Stimulated activated naive CD4-positive, alpha-beta T cell (primary cell): Measurements from ENCODE around the gene PRCP.

Experiments
- DNase-seq, 6 experiments: peaks; one replicate each; lab custom pipeline; 2025; lab: John Stamatoyannopoulos, UW

Gene PRCP

DNA sequence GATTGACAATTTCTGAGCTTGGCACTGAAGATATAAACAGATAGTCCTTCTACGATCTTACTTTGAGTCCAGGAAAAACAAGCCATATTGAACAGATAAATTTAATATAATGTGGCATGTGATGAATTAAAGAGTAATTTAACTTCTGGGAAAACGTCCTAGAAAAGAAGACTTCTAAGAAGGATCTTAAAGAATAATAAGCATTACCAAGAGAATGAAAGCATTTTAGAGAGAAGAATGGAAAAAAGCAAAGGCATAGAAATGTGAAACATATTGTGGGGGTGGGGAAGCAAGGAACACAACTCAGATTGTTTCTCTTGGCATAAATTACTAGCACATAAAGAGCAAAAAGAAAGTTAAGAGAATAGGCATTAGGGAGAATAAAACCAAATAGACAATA is 6.7 kb upstream of the PRCP start:
- no peak for DNase-seq

GRCh38 chr11:82906236-82906635 is 6.0 kb upstream of the PRCP start:
- DNase-seq = peak in 3 of 6 experiments; percentile 24 to 60 (median 58)

DNA sequence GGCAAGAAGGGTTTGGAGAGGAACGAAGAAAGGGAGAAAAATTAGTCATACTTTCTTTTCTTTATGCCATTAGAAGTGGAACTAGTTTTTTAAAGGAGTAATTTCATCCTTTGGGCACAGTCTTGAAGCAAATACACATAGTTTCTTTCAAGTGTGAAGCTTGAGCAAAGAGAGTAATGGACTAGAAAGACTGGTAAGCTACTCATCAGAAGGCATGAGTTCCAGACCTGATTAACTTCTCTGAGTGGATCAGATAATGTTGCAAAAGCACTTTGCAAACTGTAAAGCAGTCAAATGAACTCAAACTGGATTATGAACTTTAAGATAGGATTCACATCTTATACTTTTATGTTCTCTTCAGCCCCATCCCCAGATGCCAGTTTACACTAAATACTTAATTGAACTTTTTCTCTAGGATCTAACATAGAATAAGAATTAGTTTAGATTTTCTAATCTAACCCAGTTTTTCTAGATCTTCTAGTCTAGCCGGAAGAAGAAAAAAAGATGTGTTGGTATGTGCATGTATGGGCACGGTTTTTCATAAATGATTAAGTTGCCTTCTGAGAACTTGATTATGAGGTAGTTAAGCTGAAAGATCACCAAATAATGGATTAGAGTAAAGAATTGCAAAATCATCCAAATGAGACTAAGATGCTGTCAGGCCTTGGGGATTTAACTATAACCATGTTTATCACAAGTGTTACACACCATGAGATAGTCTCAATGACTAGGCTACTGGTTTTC is 3.8 kb upstream of the PRCP start:
- no peak for DNase-seq

DNA sequence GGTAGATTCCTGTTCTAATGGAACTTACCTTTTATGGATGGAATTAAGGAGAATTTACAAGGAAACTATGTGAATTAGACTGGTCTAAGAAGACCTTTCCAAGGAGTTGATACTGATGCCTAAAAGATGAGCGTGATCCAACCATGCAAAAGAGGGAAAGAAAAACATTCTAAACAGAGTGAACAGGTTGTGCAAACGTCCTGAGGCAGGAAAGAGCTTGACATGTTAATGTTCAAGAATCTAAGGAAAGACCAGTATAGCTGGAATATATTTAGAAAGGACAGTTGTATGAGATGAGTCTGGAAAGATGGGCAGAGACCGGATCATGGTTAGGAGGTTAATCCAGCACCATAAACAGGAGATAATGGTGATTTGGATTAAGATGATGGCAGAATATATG is 2.6 kb upstream of the PRCP start:
- no peak for DNase-seq

DNA sequence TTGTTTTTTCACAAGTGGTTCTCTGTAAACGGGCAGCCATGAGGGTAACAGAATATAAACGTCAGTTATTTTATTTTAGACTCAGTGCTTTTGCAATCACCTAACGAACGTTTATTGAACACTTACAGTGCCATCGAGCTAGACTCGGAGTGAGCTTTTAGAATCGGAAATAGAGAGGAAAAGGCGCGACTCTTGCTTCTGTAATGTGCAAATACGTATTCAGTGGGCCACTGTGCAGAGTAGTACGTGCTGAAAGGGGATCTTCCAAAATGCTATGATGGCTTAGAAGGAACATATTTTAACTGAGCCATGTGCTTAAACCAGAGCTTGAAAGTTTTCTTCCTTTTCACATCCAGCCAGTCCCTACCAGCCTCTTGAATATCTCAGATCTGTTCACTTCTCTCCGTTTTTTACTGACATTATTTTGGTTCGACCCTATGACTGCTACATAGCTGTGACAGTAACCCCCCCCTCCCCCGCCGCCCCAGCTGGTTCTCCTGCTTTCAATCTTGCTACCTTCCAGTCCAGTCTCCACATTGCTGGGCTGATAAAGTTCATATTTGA is 1.8 kb upstream of the PRCP start:
- peak in 1 of 6 experiments; percentile 26 for DNase-seq

DNA sequence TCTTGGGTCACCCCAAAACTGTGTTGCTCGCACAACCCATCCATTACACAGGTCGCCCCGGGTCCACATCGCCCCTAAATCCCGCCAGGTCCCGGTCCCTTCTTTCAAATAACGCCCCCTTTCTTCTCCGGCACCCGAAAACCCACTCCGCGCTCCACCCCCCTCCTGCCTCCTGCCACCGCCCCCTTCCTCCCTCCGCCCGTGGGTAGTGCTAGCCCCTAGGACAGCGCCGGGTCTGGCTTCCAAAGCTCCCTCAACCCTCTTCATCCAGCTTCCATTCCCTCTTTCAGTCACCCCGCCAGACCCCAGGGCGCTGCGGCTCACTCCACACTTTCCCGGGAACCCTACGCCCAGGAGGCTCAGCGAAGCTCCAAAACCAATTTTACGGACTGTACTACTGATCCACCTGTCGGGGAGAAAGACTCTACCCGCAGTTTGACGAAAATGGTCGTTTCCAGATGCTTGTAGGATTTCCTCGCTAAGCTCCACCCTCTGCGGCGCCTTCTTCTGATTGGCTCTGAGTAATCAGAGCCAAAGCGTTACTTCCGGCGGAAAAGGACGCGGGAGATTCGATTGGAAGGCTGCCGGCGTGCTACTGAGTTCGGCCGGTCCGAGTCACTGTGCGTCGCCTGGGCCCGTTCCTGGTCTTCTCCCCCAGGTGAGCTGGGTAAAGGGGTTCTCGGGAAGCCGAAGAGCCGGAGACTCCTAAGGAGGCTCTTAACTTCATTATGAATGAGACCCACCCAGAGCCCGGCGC is 1.1 kb upstream of the PRCP start, which contains the start of gene DDIAS:
TSS of gene DDIAS (plus strand) at position 572 of the 757 bp plus-strand sequence. CDS start 13,003 bp downstream, outside the sequence.
- DNase-seq = peak; percentile 91 to 98 (median 94)

GRCh38 chr11:82899957-82900276 is 313 bp downstream of the PRCP start:
- no peak for DNase-seq

DNA sequence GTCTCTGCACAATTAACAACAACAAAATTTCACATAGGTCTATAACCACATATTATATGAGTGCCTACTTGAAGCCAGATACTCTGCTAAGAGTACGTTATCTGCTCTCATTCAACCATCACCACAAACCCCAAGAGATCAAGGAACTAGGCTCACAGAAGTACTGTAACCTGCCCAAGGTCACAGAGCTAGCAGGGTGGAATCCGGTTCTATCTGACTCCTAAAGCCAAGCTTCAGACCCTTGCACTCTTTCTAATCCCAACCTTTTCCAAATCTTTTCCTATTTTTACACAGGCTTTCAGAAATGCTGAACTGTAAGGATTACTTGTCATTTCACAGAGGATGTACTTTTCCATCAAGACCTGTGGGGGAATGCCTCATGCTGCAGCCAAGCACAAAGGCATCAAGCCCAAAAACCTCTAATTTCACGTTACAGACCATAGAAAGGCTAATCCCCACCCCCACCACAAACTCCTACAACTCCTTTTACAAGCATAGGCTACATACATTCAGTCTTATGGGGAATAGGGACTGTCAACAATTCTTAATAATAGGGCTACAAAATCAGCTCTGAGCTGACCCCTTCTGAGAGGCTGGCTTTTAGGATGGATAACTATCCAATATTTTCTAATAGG is 927 bp downstream of the PRCP start:
- peak in 4 of 6 experiments; percentile 2 to 50 (median 38) for DNase-seq

- no peak for DNase-seq
Measured at GRCh38 chr11:82898241-82898640, 2.0 kb downstream of the PRCP start.

DNA sequence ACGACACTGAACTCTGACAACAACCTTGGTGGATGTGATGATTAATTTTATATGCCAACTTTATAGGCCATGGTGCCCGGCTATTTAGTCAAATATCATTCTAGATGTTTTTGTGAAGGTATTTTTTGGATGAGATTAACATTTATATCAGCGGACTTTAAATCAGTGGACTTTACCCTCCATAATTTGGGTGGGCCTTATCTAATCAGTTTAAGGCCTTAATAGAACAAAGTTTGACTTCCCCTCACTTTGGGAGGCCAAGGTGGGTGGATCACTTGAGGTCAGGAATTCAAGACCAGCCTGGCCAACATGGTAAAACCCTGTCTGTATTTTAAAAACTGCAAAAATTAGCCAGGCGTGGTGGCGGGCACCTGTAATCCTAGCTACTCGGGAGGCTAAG is 4.0 kb downstream of the PRCP start:
- no peak for DNase-seq

GRCh38 chr11:82895437-82896091 is 4.7 kb downstream of the PRCP start:
- no peak for DNase-seq

DNA sequence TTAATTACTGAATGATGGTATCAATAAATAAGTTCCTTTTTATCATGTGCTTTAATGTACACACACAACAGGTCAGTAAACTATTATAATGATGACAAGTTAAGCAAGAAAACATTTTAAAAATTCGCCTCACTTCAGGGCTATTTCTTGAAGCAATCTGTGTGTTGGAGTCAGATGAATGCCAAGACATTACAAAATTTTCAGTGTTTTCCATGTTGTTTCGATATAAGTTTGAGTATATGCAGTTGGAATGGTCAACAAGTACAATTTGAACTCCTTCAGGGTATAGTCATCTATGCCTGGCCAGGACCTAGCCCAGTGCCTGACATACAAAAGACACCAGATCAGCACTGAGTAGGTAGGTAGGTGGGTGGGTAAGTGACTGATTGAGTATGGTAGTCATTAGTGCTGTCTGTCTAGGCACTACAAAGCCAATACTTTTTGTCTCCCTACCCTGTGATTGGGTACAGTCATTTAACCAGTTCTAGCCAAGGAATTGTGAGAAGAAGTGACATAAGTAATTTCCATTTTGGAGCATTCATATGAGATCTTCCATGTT is 7.5 kb downstream of the PRCP start:
- DNase-seq = no peak

GRCh38 chr11:82890936-82891335 is 9.3 kb downstream of the PRCP start:
- no peak for DNase-seq

DNA sequence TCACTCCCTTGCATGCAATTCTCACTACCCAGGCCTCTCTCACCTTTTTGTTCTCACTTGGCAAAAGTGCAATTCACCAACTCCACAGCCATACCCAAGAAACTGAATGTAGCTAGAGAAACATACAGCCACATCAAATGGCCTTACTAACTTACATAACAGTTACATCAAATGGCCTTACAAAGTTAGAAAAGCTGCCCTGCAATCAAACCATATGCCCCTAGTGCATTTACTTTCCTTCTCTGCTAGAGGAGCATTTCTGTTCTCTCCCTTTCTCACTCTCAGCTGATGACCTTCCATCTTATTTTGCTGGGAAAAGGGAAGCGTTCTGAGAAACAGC is 10.3 kb downstream of the PRCP start:
- no peak for DNase-seq

DNA sequence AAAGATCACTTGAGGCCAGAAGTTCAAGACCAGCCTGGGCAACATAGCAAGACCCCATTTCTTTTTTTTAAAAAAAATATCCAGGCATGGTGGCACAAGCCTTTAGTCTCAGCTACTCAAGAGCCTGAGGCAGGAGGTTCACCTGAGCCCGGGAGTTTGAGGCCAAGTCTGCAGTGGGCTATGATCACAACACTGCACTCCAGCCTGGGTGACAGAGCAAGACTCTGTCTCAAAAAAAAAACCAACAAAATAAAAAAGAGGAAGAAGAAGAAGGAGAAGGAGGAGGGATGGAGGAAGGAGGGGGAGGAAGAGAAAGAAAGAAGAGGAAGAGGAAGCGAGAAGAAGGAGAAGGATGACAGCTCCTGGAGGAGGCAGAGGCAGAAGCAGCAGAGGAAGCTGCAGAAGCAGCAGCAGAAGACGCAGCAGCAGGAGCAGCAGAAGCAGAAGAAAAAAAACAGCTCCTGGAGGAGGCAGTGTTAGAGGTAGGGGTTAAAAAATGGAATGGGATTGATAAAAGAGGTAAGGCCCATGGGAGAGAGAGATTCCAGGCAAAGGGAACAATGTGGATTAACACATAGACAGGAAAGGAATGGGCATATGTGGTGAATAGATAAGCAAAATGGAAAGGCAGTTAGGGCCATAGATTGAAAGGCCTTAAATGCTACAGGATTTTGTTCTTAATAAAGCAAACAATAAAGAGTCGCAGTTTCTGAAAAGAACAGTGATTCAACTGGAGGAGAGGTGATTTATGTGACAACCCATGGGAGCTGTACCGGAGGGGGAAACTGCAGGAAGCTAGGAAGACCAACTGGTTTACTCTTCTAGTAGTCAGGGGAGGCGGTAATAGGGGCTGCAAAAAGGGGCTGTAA is 10.9 kb downstream of the PRCP start:
- DNase-seq = no peak

GRCh38 chr11:82883853-82884252 is 16.4 kb downstream of the PRCP start:
- DNase-seq = no peak

DNA sequence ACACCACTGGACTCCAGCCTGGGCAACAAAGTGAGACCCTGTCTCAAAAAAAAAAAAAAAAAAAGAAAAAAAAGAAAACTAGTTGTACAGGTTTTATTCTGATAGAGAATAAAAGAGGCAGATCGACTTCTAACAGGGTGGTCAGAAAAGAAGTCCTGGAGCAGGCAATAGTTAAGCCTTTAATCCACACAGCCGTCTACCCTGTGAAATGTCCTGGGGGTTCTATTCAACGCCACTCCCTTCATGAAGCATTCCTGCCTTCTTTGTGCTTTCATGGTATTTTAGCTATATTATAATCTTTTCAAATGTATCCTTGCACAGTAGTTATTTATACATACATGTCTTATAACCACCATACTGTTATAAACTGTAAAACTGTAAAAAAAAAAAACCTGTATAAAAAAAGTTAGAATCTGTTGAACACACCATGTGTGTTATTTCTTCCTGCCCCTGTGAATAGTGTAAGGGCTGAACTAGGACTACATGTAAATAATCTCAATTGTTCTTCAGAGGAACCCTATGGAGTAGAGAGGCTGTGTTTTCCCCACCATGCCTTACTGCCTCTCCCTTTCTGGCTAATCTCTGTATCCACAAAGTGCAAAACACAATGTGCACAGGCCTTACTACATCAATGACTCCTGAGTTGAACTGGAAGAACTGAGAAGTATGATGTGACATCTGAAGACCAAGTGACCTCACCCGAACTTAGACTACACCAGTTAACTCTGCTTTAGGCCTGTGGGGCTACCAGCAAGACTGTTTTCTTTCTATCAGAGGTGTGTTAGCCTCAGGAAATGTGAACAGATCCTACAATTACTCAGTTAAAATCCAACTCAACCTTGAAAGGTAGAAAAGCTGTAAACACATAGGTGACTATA is 25.3 kb downstream of the PRCP start:
- DNase-seq = no peak

- DNase-seq = peak in 2 of 6 experiments; percentile 6 to 15
Measured at GRCh38 chr11:82873919-82874333, 26.3 kb downstream of the PRCP start.

DNA sequence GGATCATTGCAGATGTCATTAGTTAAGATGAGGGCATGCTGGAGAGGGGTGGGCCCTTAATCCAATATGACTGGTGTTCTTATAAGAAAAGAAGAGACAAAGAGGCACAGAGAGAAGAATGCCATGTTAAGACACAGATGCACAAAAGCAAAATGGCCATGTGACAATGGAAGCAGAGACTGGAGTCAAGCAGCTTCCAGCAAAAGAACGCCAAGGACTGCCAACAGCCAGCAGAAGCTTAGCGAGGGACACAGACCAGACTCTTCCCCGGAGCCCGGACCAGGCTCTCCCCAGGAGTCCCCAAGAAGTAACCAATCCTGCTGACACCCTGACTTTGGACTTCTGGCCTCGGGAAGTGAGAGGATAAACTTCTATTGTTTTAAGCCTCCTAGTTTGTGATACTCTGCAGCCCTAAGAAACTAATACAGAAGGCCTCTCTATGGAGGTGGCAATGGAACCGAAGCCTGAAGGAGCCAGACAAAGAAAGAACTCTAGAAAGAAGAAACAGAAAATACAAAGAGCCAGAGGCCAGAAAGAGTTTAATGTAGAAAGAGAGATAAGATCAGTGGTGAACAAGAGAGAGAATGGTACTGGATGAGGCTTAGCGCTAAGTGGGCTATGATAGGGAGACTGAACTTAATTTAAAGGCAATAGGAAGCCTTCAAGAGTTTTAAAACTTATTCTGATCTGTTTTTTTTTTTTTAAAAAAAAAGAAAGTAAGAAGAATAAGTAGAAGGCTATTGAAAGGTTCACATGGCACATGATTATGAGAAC is 27.7 kb downstream of the PRCP start:
- DNase-seq = no peak
